Hepatocyte (in vitro differentiated cells): ENCODE data around the gene DHRS7. TPM values are rescaled to one million over a fixed set of nuclear protein-coding genes. Genes with fewer than 3 reads are reported as not detected.
A peak's percentile ranks its signal among the peaks of the same experiment; 100 is the strongest.

ENCODE experiments used
- DNase-seq: peaks from one replicate; pipeline ENCODE4 v3.0.0-alpha.2; 2016; ENCODE audit warnings: low spot score
- H2AFZ ChIP-seq: fragments of 200-600 bp; sonication (generic); 2 replicates; pipeline ENCODE4 v1.6.0; 2016; ENCODE audit warnings: antibody characterized with exemption, mild to moderate bottlenecking
- H3K27ac ChIP-seq: fragments of 200-600 bp; sonication (generic); 2 replicates; pipeline ENCODE4 v1.5.1; 2016; ENCODE audit warnings: mild to moderate bottlenecking
- H3K27me3 ChIP-seq: fragments of 200-600 bp; sonication (generic); 2 replicates; pipeline ENCODE4 v1.6.1; 2016
- H3K36me3 ChIP-seq: fragments of 200-600 bp; sonication (generic); replicated peaks from 2 replicates; pipeline ENCODE4 v1.5.1; 2016; ENCODE audit warnings: low read depth; ENCODE audit not compliant: insufficient read depth
- H3K4me1 ChIP-seq: fragments of 200-600 bp; sonication (generic); 2 replicates; pipeline ENCODE4 v1.5.1; 2016; ENCODE audit warnings: mild to moderate bottlenecking, moderate library complexity; ENCODE audit not compliant: insufficient read depth
- H3K4me2 ChIP-seq: fragments of 200-600 bp; sonication (generic); 2 replicates; pipeline ENCODE4 v1.6.0; 2016
- H3K4me3 ChIP-seq: fragments of 200-600 bp; sonication (generic); 2 replicates; pipeline ENCODE4 v1.5.1; 2016; ENCODE audit warnings: mild to moderate bottlenecking
- H3K79me2 ChIP-seq: fragments of 200-600 bp; sonication (generic); 2 replicates; pipeline ENCODE4 v1.6.0; 2017; ENCODE audit warnings: mild to moderate bottlenecking
- H3K9me2 ChIP-seq: fragments of 200-600 bp; sonication (generic); replicated peaks from 2 replicates; pipeline ENCODE4 v1.6.0; 2017; ENCODE audit warnings: mild to moderate bottlenecking; ENCODE audit not compliant: insufficient read depth
- H3K9me3 ChIP-seq: fragments of 200-600 bp; sonication (generic); 2 replicates; pipeline ENCODE4 v1.5.1; 2016; ENCODE audit warnings: low read depth, mild to moderate bottlenecking
- H4K20me1 ChIP-seq: fragments of 200-600 bp; sonication (generic); 2 replicates; pipeline ENCODE4 v1.6.0; 2016; ENCODE audit warnings: mild to moderate bottlenecking; ENCODE audit not compliant: insufficient read depth, poor library complexity, severe bottlenecking
- CTCF ChIP-seq: fragments of 200-600 bp; sonication (generic); IDR thresholded peaks from 2 replicates; pipeline ENCODE4 v1.5.1; 2016; ENCODE audit warnings: antibody characterized with exemption, mild to moderate bottlenecking; ENCODE audit not compliant: poor library complexity
- EZH2 ChIP-seq: fragments of 200-600 bp; sonication (generic); IDR thresholded peaks from 2 replicates; pipeline ENCODE4 v1.6.1; 2016; ENCODE audit warnings: antibody characterized with exemption, mild to moderate bottlenecking, borderline replicate concordance
- EZH2phosphoT487 ChIP-seq: fragments of 200-600 bp; sonication (generic); IDR thresholded peaks from one replicate; pipeline ENCODE4 v1.6.1; 2018; ENCODE audit warnings: antibody characterized with exemption, mild to moderate bottlenecking, low read depth, moderate library complexity; ENCODE audit not compliant: unreplicated experiment, severe bottlenecking
- WGBS: methylation state at CpG from one replicate; pipeline ENCODE4 v1.1.6; 2016; ENCODE audit warnings: low lambda C conversion rate; ENCODE audit errors: missing lambda C conversion rate; 5-methylcytosine and 5-hydroxymethylcytosine counted together
- polyA plus RNA-seq: library from polyadenylated mRNA; unstranded; fragments of >200 nt; fragmentation: Nextera tagmentation; extraction: Ambion mirVana; gene quantifications from 2 replicates; pipeline ENCODE4 v1.2.1, GENCODE V29; 2016
- total RNA-seq: library from RNA; depleted of rRNA; stranded (reverse); fragments of >200 nt; gene quantifications from 2 replicates; pipeline ENCODE4 v1.2.3, GENCODE V29; 2014

The DHRS7 gene
- total and polyA plus RNA-seq, 2 experiments from 2014 or later = 389 TPM

GRCh38 chr14:60114881-60115280 is 50.3 kb downstream of the DHRS7 start:
- H3K4me3 ChIP-seq = no peak overlapping the region
- H3K36me3 ChIP-seq = no peaks in the 10 kb centered on the region
- no peak for DNase-seq
- H4K20me1 ChIP-seq = no peaks in the 10 kb centered on the region
- no peaks in the 10 kb centered on the region for H3K9me3 ChIP-seq
- no peak overlapping the region for H3K4me2 ChIP-seq
- H3K79me2 ChIP-seq = peaks cover 41% of the 10 kb centered on the region
- no peaks in the 10 kb centered on the region for H3K4me1 ChIP-seq
- no peak overlapping the region for H3K27ac ChIP-seq
- no peaks in the 10 kb centered on the region for H3K27me3 ChIP-seq
- no peak overlapping the region for H2AFZ ChIP-seq
- TF ChIP-seq EZH2phosphoT487 = no peak
- no peak for TF ChIP-seq CTCF
- TF ChIP-seq EZH2 = no peak
- 0% methylated on average over 1 of the region's 1 CpG for WGBS
- no peaks in the 10 kb centered on the region for H3K9me2 ChIP-seq

- no peaks in the 10 kb centered on the region for H4K20me1 ChIP-seq
- no peaks in the 10 kb centered on the region for H3K9me2 ChIP-seq
- no peaks in the 10 kb centered on the region for H3K27me3 ChIP-seq
- no peak for DNase-seq
- no peak overlapping the region for H3K4me3 ChIP-seq
- H3K9me3 ChIP-seq = no peaks in the 10 kb centered on the region
- no peak overlapping the region for H2AFZ ChIP-seq
- no peak overlapping the region for H3K27ac ChIP-seq
- peaks cover 70% of the 10 kb centered on the region for H3K79me2 ChIP-seq
- no peaks in the 10 kb centered on the region for H3K36me3 ChIP-seq
- no peak overlapping the region for H3K4me2 ChIP-seq
- no peak for TF ChIP-seq CTCF
- no peaks in the 10 kb centered on the region for H3K4me1 ChIP-seq
- 98% methylated on average over 2 of the region's 2 CpGs for WGBS
Observed at GRCh38 chr14:60111732-60112131, 53.5 kb downstream of the DHRS7 start.

GRCh38 chr14:60107477-60107876 is 57.7 kb downstream of the DHRS7 start:
- 88% methylated on average over 4 of the region's 4 CpGs for WGBS
- TF ChIP-seq EZH2 = no peak
- TF ChIP-seq CTCF = no peak
- TF ChIP-seq EZH2phosphoT487 = no peak
- no peaks in the 10 kb centered on the region for H3K36me3 ChIP-seq
- no peaks in the 10 kb centered on the region for H3K4me1 ChIP-seq
- peaks cover 4% of the 10 kb centered on the region for H4K20me1 ChIP-seq
- peaks cover 90% of the 10 kb centered on the region for H3K79me2 ChIP-seq
- H2AFZ ChIP-seq = no peak overlapping the region
- H3K4me3 ChIP-seq = no peak overlapping the region
- H3K4me2 ChIP-seq = no peak overlapping the region
- no peaks in the 10 kb centered on the region for H3K27me3 ChIP-seq
- H3K27ac ChIP-seq = no peak overlapping the region
- DNase-seq = no peak
- H3K9me3 ChIP-seq = no peaks in the 10 kb centered on the region
- no peaks in the 10 kb centered on the region for H3K9me2 ChIP-seq

- no peaks in the 10 kb centered on the region for H3K36me3 ChIP-seq
- no peak for TF ChIP-seq EZH2phosphoT487
- TF ChIP-seq CTCF = no peak
- no peak for TF ChIP-seq EZH2
- H3K79me2 ChIP-seq = peaks cover 90% of the 10 kb centered on the region
- H3K27me3 ChIP-seq = no peaks in the 10 kb centered on the region
- H3K27ac ChIP-seq = peak overlapping the region; percentile 29
- H4K20me1 ChIP-seq = peaks cover 8% of the 10 kb centered on the region
- no peak overlapping the region for H2AFZ ChIP-seq
- no peaks in the 10 kb centered on the region for H3K4me1 ChIP-seq
- 65% methylated on average over 2 of the region's 2 CpGs for WGBS
- no peaks in the 10 kb centered on the region for H3K9me2 ChIP-seq
- no peaks in the 10 kb centered on the region for H3K9me3 ChIP-seq
- no peak overlapping the region for H3K4me3 ChIP-seq
- peak; percentile 35 for DNase-seq
- H3K4me2 ChIP-seq = no peak overlapping the region
Observed at GRCh38 chr14:60106339-60106738, 58.9 kb downstream of the DHRS7 start.
